ENCODE data around the gene PLCL2. TPM values are rescaled to one million over a fixed set of nuclear protein-coding genes. Genes with fewer than 3 reads are reported as not detected.
A peak's percentile ranks its signal among the peaks of the same experiment; 100 is the strongest.

PLCL2 gene
- total RNA-seq, 2 donors from 2014 or later: 29.3 to 38.6 TPM

GRCh38 chr3:16861432-16861831, 23.3 kb upstream of the PLCL2 start:
- ATAC-seq (no peak), DNase-seq (no peak)
- intact Hi-C loops (cut with DNase I): no loop called here

GRCh38 chr3:16864610-16865313, 20.0 kb upstream of the PLCL2 start:
- intact Hi-C loops (cut with DNase I): no loop called here
- ATAC-seq (no peak), DNase-seq (no peak)

- ATAC-seq (no peak), DNase-seq (no peak)
- intact Hi-C loops (cut with DNase I): no loop called here
Observed at GRCh38 chr3:16865335-16865734, 19.4 kb upstream of the PLCL2 start.

GRCh38 chr3:16866571-16866970, 18.2 kb upstream of the PLCL2 start:
- no peak for DNase-seq
- intact Hi-C loops (cut with DNase I): no loop called here
- no peak for ATAC-seq

- ATAC-seq: no peak
- DNase-seq: no peak
- intact Hi-C loops (cut with DNase I): no loop called here
Observed at GRCh38 chr3:16868513-16868912, 16.2 kb upstream of the PLCL2 start.

GRCh38 chr3:16869261-16870005, 15.3 kb upstream of the PLCL2 start:
- no peak for DNase-seq
- intact Hi-C loops (cut with DNase I): no loop called here
- no peak for ATAC-seq

- intact Hi-C loops (cut with DNase I): no loop called here
- no peak for ATAC-seq
Observed at GRCh38 chr3:16871915-16872842, 12.6 kb upstream of the PLCL2 start.

GRCh38 chr3:16873872-16874271, 10.9 kb upstream of the PLCL2 start:
- intact Hi-C loops (cut with DNase I): no loop called here
- ATAC-seq: no peak
- no peak for DNase-seq

More at GRCh38 chr3:16871915-16872842, 12.6 kb upstream of the PLCL2 start:
- DNase-seq: no peak

- DNase-seq: no peak
- intact Hi-C loops (cut with DNase I): no loop called here
Observed at GRCh38 chr3:16875876-16876550, 8.7 kb upstream of the PLCL2 start.

GRCh38 chr3:16877505-16877904, 7.2 kb upstream of the PLCL2 start:
- no peak for ATAC-seq
- intact Hi-C loops (cut with DNase I): no loop called here

More at GRCh38 chr3:16875876-16876550, 8.7 kb upstream of the PLCL2 start:
- ATAC-seq: peak in 1 of 2 donors; percentile 48

GRCh38 chr3:16877911-16878310, 6.8 kb upstream of the PLCL2 start:
- ATAC-seq (no peak), DNase-seq (no peak)
- intact Hi-C loops (cut with DNase I): no loop called here

More at GRCh38 chr3:16877505-16877904, 7.2 kb upstream of the PLCL2 start:
- no peak for DNase-seq

- DNase-seq (peak; percentile 55), ATAC-seq (peak in 1 of 2 donors; percentile 5)
- intact Hi-C loops (cut with DNase I): loop anchor here in 1 of 2 donors (5.0 to 10.0 kb wide), 4 partner anchors 45 to 277 kb away; partner anchors contain the start of gene DAZL
Observed at GRCh38 chr3:16881896-16882630, 2.7 kb upstream of the PLCL2 start.

GRCh38 chr3:16883057-16883722, 1.6 kb upstream of the PLCL2 start:
- intact Hi-C loops (cut with DNase I): loop anchor here in 1 of 2 donors (5.0 to 10.0 kb wide), 4 partner anchors 46 to 278 kb away; partner anchors contain the start of gene DAZL
- ATAC-seq: peak in 1 of 2 donors; percentile 6
- no peak for DNase-seq

GRCh38 chr3:16883723-16884083, 1.1 kb upstream of the PLCL2 start:
- no peak for DNase-seq
- ATAC-seq: peak in 1 of 2 donors; percentile 1
- intact Hi-C loops (cut with DNase I): loop anchor here in 1 of 2 donors (5.0 to 10.0 kb wide), 4 partner anchors 46 to 279 kb away; partner anchors contain the start of gene DAZL

- ATAC-seq: peak; percentile 77 to 86
- DNase-seq: peak; percentile 78
- intact Hi-C loops (cut with DNase I): loop anchor here in 1 of 2 donors (5.0 to 10.0 kb wide), 4 partner anchors 47 to 279 kb away; partner anchors contain the start of gene DAZL
Observed at GRCh38 chr3:16884084-16884747, 539 bp upstream of the PLCL2 start.

- intact Hi-C loops (cut with DNase I): loop anchor here in 1 of 2 donors (2.0 to 10.0 kb wide), 4 partner anchors 57 to 281 kb away; partner anchors contain the start of gene DAZL
- DNase-seq (no peak), ATAC-seq (peak in 1 of 2 donors; percentile 6)
Observed at GRCh38 chr3:16885593-16886302, 993 bp downstream of the PLCL2 start.
